GM12878 (cell line): ENCODE measurements around the gene SMC3. TPM values are rescaled to one million over a fixed set of nuclear protein-coding genes. Genes with fewer than 3 reads are reported as not detected.

Source experiments
- ATAC-seq: fragments of 200-7000 bp; cut with Tn5 transposase; 3 replicates; pipeline ENCODE4 v1.9.1; 2020; ENCODE audit warnings: mild to moderate bottlenecking, moderate library complexity
- BruUV-seq: library from RNA; stranded (reverse); fragments of 400-500 nt; replicated peaks from 2 replicates; lab custom pipeline; 2021; lab: Mats Ljungman, UMichigan
- CTCF ChIA-PET: fragments of 300-600 bp; sonication (Branson Sonifier 250); formaldehyde crosslinking; extraction: SDS; loops from one replicate; lab custom pipeline; 2021; ENCODE audit warnings: inconsistent platforms; lab: Yijun Ruan, JAX
- POLR2A ChIA-PET: fragments of 350-600 bp; formaldehyde crosslinking; extraction: SDS; loops from one replicate; lab custom pipeline; 2021; ENCODE audit warnings: inconsistent platforms; lab: Charles Lee
- RAD21 ChIA-PET: fragments of 300-600 bp; sonication (Branson Sonifier 250); formaldehyde crosslinking; loops from one replicate; lab custom pipeline; 2023; ENCODE audit warnings: antibody characterized with exemption; ENCODE audit not compliant: unreplicated experiment; lab: Charles Lee
- SMC1A ChIA-PET: fragments of 300-600 bp; sonication (Branson Sonifier 250); formaldehyde crosslinking; loops from one replicate; lab custom pipeline; 2023; ENCODE audit not compliant: unreplicated experiment, uncharacterized antibody; lab: Charles Lee
- DNase-seq: peaks from one replicate; pipeline ENCODE4 v3.0.0-alpha.2; 2011; ENCODE audit warnings: low read depth, low spot score
- FAIRE-seq: peaks from 3 replicates; lab custom pipeline; 2011; peaks lifted over from hg19 to GRCh38; lab: Jason Lieb, UNC
- H2AFZ ChIP-seq: 2 replicates; pipeline ENCODE4 v1.6.0; 2011; ENCODE audit warnings: low read depth, low read length, control low read depth; ENCODE audit not compliant: control insufficient read depth
- H3K27ac ChIP-seq: 2 replicates; pipeline ENCODE4 v1.5.1; 2011; ENCODE audit warnings: control low read depth; ENCODE audit not compliant: control insufficient read depth, insufficient read depth
- H3K27me3 ChIP-seq, 2 experiments: replicated peaks in 1 of 2; 2 replicates each; pipeline versions ENCODE4 v1.6.0 to v1.6.1; 2011; ENCODE audit warnings: low read length in 1 of 2; ENCODE audit not compliant: control insufficient read depth in 2 of 2, insufficient read depth in 2 of 2
- H3K36me3 ChIP-seq, 2 experiments: 2 replicates each; pipeline ENCODE4 v1.5.1; 2011; ENCODE audit warnings: low read length in 1 of 2; ENCODE audit not compliant: control insufficient read depth in 2 of 2, insufficient read depth in 2 of 2
- H3K4me1 ChIP-seq: 2 replicates; pipeline ENCODE4 v1.6.1; 2011; ENCODE audit warnings: mild to moderate bottlenecking, low read length, moderate library complexity, mixed read lengths; ENCODE audit not compliant: control insufficient read depth, insufficient read depth
- H3K4me2 ChIP-seq: 2 replicates; pipeline ENCODE4 v1.6.0; 2011; ENCODE audit warnings: control low read depth; ENCODE audit not compliant: control insufficient read depth, insufficient read depth
- H3K4me3 ChIP-seq: fragments of 200-600 bp; sonication (generic); 2 replicates; pipeline ENCODE4 v1.5.1; 2016
- H3K79me2 ChIP-seq: 2 replicates; pipeline ENCODE4 v1.6.0; 2011; ENCODE audit warnings: low read length; ENCODE audit not compliant: control insufficient read depth, insufficient read depth
- H3K9ac ChIP-seq: 2 replicates; pipeline ENCODE4 v1.8.0; 2011; ENCODE audit warnings: low read length, control low read depth, mixed read lengths; ENCODE audit not compliant: control insufficient read depth, insufficient read depth
- H3K9me3 ChIP-seq: replicated peaks from 3 replicates; pipeline ENCODE4 v1.5.1; 2011; ENCODE audit warnings: mild to moderate bottlenecking, low read length; ENCODE audit not compliant: control insufficient read depth, insufficient read depth
- H4K20me1 ChIP-seq: 2 replicates; pipeline ENCODE4 v1.6.0; 2011; ENCODE audit not compliant: control insufficient read depth, insufficient read depth
- BHLHE40 ChIP-seq, 2 experiments: fragments of 450-650 bp in 1 of 2; IDR thresholded peaks; 2 replicates each; pipeline ENCODE4 v1.6.1; 2011 to 2017; ENCODE audit warnings: low read depth in 2 of 2, borderline replicate concordance in 1 of 2, improper control_type of control experiment in 1 of 2, low read length in 1 of 2, mild to moderate bottlenecking in 1 of 2
- GATAD2B ChIP-seq: fragments of 450-650 bp; conservative IDR thresholded peaks from 2 replicates; pipeline ENCODE4 v1.6.1; 2017; ENCODE audit warnings: low read depth, mild to moderate bottlenecking, moderate library complexity
- HDAC2 ChIP-seq: fragments of 200-600 bp; sonication (generic); IDR thresholded peaks from 2 replicates; pipeline ENCODE4 v1.6.1; 2017
- HDAC6 ChIP-seq: fragments of 200-600 bp; sonication (generic); IDR thresholded peaks from one replicate; pipeline ENCODE4 v1.8.0; 2017; ENCODE audit warnings: antibody characterized with exemption; ENCODE audit not compliant: unreplicated experiment
- HDGF ChIP-seq: fragments of 450-650 bp; IDR thresholded peaks from 2 replicates; pipeline ENCODE4 v1.6.1; 2016; ENCODE audit warnings: antibody characterized with exemption
- IKZF1 ChIP-seq: fragments of 450-650 bp; conservative IDR thresholded peaks from 2 replicates; pipeline ENCODE4 v1.6.1; 2017; ENCODE audit warnings: antibody characterized with exemption, mild to moderate bottlenecking
- MYC ChIP-seq: IDR thresholded peaks from 2 replicates; pipeline ENCODE4 v1.6.1; 2011; ENCODE audit warnings: mild to moderate bottlenecking, low read length, moderate library complexity, inconsistent platforms; ENCODE audit not compliant: insufficient read depth, insufficient replicate concordance, insufficient read length, severe bottlenecking
- NFYA ChIP-seq: IDR thresholded peaks from 2 replicates; pipeline ENCODE4 v1.6.1; 2011; ENCODE audit warnings: low read depth, mild to moderate bottlenecking, low read length, improper control_type of control experiment, borderline replicate concordance
- NR2C2 ChIP-seq: IDR thresholded peaks from 2 replicates; pipeline ENCODE4 v1.6.1; 2011; ENCODE audit warnings: borderline replicate concordance, low read depth; ENCODE audit not compliant: control insufficient read depth, insufficient read length
- PML ChIP-seq: IDR thresholded peaks from 2 replicates; pipeline ENCODE4 v1.6.1; 2012; ENCODE audit warnings: low read length, inconsistent platforms
- RFX5 ChIP-seq: IDR thresholded peaks from 2 replicates; pipeline ENCODE4 v1.6.1; 2011; ENCODE audit warnings: low read depth, low read length, improper control_type of control experiment
- SMAD1 ChIP-seq: fragments of 450-650 bp; IDR thresholded peaks from 2 replicates; pipeline ENCODE4 v1.6.1; 2018; ENCODE audit warnings: mild to moderate bottlenecking, low read depth; ENCODE audit not compliant: partially characterized antibody
- SMC3 ChIP-seq: IDR thresholded peaks from 2 replicates; pipeline ENCODE4 v1.6.1; 2011; ENCODE audit warnings: low read length, improper control_type of control experiment, borderline replicate concordance
- TCF7 ChIP-seq: IDR thresholded peaks from 2 replicates; pipeline ENCODE4 v1.6.1; 2014; ENCODE audit warnings: antibody characterized with exemption, borderline replicate concordance
- ZBED1 ChIP-seq: IDR thresholded peaks from 2 replicates; pipeline ENCODE4 v1.6.1; 2016; ENCODE audit warnings: borderline replicate concordance
- ZZZ3 ChIP-seq: IDR thresholded peaks from 2 replicates; pipeline ENCODE4 v1.6.1; 2011; ENCODE audit warnings: low read depth; ENCODE audit not compliant: control insufficient read depth, insufficient read length
- WGBS: methylation state at CpG from one replicate; pipeline ENCODE4 v1.1.6; 2016; ENCODE audit warnings: low lambda C conversion rate; ENCODE audit not compliant: insufficient replicate concordance, insufficient coverage; ENCODE audit errors: missing lambda C conversion rate; 5-methylcytosine and 5-hydroxymethylcytosine counted together
- in situ Hi-C: fragments of 300-500 bp; cut with MboI; formaldehyde crosslinking; loops from 9 replicates; pipeline ENCODE4 v1.14.3; 2018; ENCODE audit warnings: mixed read lengths
- intact Hi-C: fragments of 100-400 bp; cut with micrococcal nuclease; formaldehyde crosslinking; loops from one replicate; pipeline ENCODE4 v1.14.2; 2022; ENCODE audit not compliant: unreplicated experiment
- polyA plus RNA-seq, 11 experiments: library from polyadenylated mRNA; depleted of rRNA in 4 of 11; unstranded in 6 of 11; stranded (reverse) in 5 of 11; fragments of >200 nt; fragmentation: Nextera tagmentation in 4 of 11; fragmentation: Illumina TruSeq in 1 of 11; extraction: Ambion mirVana in 4 of 11; extraction: Trizol in 1 of 11; gene quantifications; 1 replicate in 1 of 11; 2 replicates in 10 of 11; pipeline versions ENCODE4 v1.2.1 to v1.2.3, GENCODE V29; 2011 to 2016; ENCODE audit warnings: inconsistent platforms in 2 of 11, missing spikeins in 2 of 11, low read depth in 1 of 11
- total RNA-seq, 4 experiments: library from RNA; depleted of rRNA in 3 of 4; stranded (reverse); fragments of >200 nt in 3 of 4; fragmentation: Illumina TruSeq in 1 of 4; extraction: Trizol in 1 of 4; gene quantifications; 2 replicates each; pipeline versions ENCODE4 v1.2.1 to v1.2.3, GENCODE V29; 2013 to 2021
- TF ChIP-seq, protein P1 (sequence below): fragments of 150-350 bp; IDR thresholded peaks from 2 replicates; pipeline ENCODE4 v1.6.1; 2014; ENCODE audit warnings: mild to moderate bottlenecking, low read depth, low read length

The SMC3 gene
- total and polyA plus RNA-seq, 10 of the 15 experiments (the other 5 are each of a cell fraction or from before 2014, with no cell fraction given) = 30.4 to 123 (median 48.3) TPM

GRCh38 chr10:110636932-110637557 is 69.5 kb downstream of the SMC3 start:
- in situ Hi-C loops = no loop called here
- 24% methylated on average over 6 of the region's 6 CpGs for WGBS
- BruUV-seq = no TSS peak
- ATAC-seq = no peak
- CTCF ChIA-PET = interaction anchor here (1.6 kb wide), 1 partner anchor 35 kb away, joined by 7 read pairs; no protein-coding TSS in a partner anchor
- SMC1A ChIA-PET = interaction anchor here (1.8 kb wide), 1 partner anchor 21 kb away, joined by 11 read pairs; no protein-coding TSS in a partner anchor
- Histone ChIP-seq H3K79me2 (no peaks in the 10 kb centered on the region), H3K4me2 (no peak overlapping the region), H3K27me3 (peaks cover 0 to 3% of the 10 kb centered on the region in 2 experiments; a peak in 2 of 4 replicates)
- intact Hi-C loops = no loop called here
- POLR2A ChIA-PET = no interaction called here
- FAIRE-seq = no peak
- RAD21 ChIA-PET = no interaction called here
- TF ChIP-seq IKZF1 (no peak), RFX5 (no peak), NFYA (no peak), NR2C2 (no peak), PML (no peak), ZBED1 (no peak), SMC3 (no peak), GATAD2B (no peak), SMAD1 (no peak), ZZZ3 (no peak), HDAC6 (no peak), MYC (no peak), TCF7 (no peak), HDGF (no peak), BHLHE40 (IDR thresholded peaks at IDR 0.05; ENCODE audit: borderline replicate concordance in 1 of 2, low read depth in 2 of 2, low read length in 1 of 2) (no peak), HDAC2 (no peak)
- TF ChIP-seq, protein P1, sequence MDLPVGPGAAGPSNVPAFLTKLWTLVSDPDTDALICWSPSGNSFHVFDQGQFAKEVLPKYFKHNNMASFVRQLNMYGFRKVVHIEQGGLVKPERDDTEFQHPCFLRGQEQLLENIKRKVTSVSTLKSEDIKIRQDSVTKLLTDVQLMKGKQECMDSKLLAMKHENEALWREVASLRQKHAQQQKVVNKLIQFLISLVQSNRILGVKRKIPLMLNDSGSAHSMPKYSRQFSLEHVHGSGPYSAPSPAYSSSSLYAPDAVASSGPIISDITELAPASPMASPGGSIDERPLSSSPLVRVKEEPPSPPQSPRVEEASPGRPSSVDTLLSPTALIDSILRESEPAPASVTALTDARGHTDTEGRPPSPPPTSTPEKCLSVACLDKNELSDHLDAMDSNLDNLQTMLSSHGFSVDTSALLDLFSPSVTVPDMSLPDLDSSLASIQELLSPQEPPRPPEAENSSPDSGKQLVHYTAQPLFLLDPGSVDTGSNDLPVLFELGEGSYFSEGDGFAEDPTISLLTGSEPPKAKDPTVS = no peak
- TF ChIP-seq, all 136 proteins: peak for 0
- Histone ChIP-seq H3K36me3 (no peaks in the 10 kb centered on the region), H3K4me3 (no peak overlapping the region), H3K9ac (no peak overlapping the region), H3K27ac (no peak overlapping the region), H2AFZ (no peak overlapping the region), H3K9me3 (no peaks in the 10 kb centered on the region), H3K4me1 (peaks cover 4% of the 10 kb centered on the region; the same call in 1 of the 2 replicates), H4K20me1 (no peaks in the 10 kb centered on the region)
- no peak for DNase-seq
